Endodermal cell (in vitro differentiated cells): ENCODE data around the gene ATOH8. TPM values are rescaled to one million over a fixed set of nuclear protein-coding genes. Genes with fewer than 3 reads are reported as not detected.

ENCODE experiments used
- DNase-seq: peaks from one replicate; pipeline ENCODE4 v3.0.0-alpha.2; 2017
- H3K27ac ChIP-seq: 2 replicates; pipeline ENCODE4 v1.5.1; 2013; ENCODE audit warnings: mild to moderate bottlenecking, low read depth, low read length, moderate library complexity
- H3K27me3 ChIP-seq: 2 replicates; pipeline ENCODE4 v1.6.1; 2013; ENCODE audit warnings: mild to moderate bottlenecking, low read length, moderate library complexity; ENCODE audit not compliant: insufficient read depth, control insufficient read depth, poor library complexity, severe bottlenecking
- H3K36me3 ChIP-seq: 2 replicates; pipeline ENCODE4 v1.7.0; 2013; ENCODE audit warnings: mild to moderate bottlenecking, low read length, moderate library complexity; ENCODE audit not compliant: control insufficient read depth, insufficient read depth
- H3K4me1 ChIP-seq: one replicate; pipeline ENCODE4 v1.7.0; 2013; ENCODE audit warnings: low read length; ENCODE audit not compliant: control insufficient read depth, insufficient read depth
- H3K4me3 ChIP-seq: 2 replicates; pipeline ENCODE4 v1.5.1; 2013; ENCODE audit warnings: mild to moderate bottlenecking, low read length, moderate library complexity
- H3K9ac ChIP-seq: 2 replicates; pipeline ENCODE4 v1.6.1; 2013; ENCODE audit warnings: mild to moderate bottlenecking, low read length, moderate library complexity; ENCODE audit not compliant: poor library complexity, severe bottlenecking; ENCODE audit errors: extremely low read depth
- H3K9me3 ChIP-seq: 2 replicates; pipeline ENCODE4 v1.6.1; 2013; ENCODE audit warnings: mild to moderate bottlenecking, low read length, moderate library complexity; ENCODE audit not compliant: control insufficient read depth
- H3K27ac Mint-ChIP-seq: 2 replicates; pipeline ENCODE4 v1.8.0; 2020; ENCODE audit warnings: mixed read lengths
- H3K27me3 Mint-ChIP-seq: 2 replicates; pipeline ENCODE4 v1.8.0; 2021; ENCODE audit warnings: mild to moderate bottlenecking, mixed read lengths; ENCODE audit not compliant: insufficient read depth
- H3K36me3 Mint-ChIP-seq: 2 replicates; pipeline ENCODE4 v1.8.0; 2020; ENCODE audit warnings: low read depth, mixed read lengths
- H3K4me1 Mint-ChIP-seq: 2 replicates; pipeline ENCODE4 v1.8.0; 2020; ENCODE audit warnings: mixed read lengths
- H3K4me3 Mint-ChIP-seq: 2 replicates; pipeline ENCODE4 v1.8.0; 2020; ENCODE audit warnings: mild to moderate bottlenecking, moderate library complexity, mixed read lengths
- H3K9me3 Mint-ChIP-seq: 2 replicates; pipeline ENCODE4 v1.8.0; 2020; ENCODE audit warnings: mild to moderate bottlenecking, mixed read lengths
- WGBS, 2 experiments: methylation state at CpG; one replicate each; pipeline versions ENCODE4 v1.1.5 to v1.1.7; 2013; ENCODE audit warnings: missing lambda C conversion rate in 2 of 2, mixed read lengths in 1 of 2; ENCODE audit not compliant: insufficient coverage in 1 of 2, insufficient read length in 1 of 2; 5-methylcytosine and 5-hydroxymethylcytosine counted together
- total RNA-seq, 2 donors: library from RNA; stranded (reverse); fragmentation: NEBNext Ultra II Directional in 1 of 2; extraction: Animal tissue kit (Norgen Biotek cat#: 25700) in 1 of 2; gene quantifications; 2 replicates in 1 of 2; 3 replicates in 1 of 2; pipeline ENCODE4 v1.2.1, GENCODE V29; 2021
- TF ChIP-seq, protein P1 (sequence below): fragments of 200-600 bp; sonication (generic); conservative IDR thresholded peaks from 2 replicates; pipeline ENCODE4 v1.5.0; 2021; ENCODE audit warnings: antibody characterized with exemption, mild to moderate bottlenecking

The ATOH8 gene
- total RNA-seq, 2 donors from 2014 or later: 1.3 to 1.6 TPM

DNA sequence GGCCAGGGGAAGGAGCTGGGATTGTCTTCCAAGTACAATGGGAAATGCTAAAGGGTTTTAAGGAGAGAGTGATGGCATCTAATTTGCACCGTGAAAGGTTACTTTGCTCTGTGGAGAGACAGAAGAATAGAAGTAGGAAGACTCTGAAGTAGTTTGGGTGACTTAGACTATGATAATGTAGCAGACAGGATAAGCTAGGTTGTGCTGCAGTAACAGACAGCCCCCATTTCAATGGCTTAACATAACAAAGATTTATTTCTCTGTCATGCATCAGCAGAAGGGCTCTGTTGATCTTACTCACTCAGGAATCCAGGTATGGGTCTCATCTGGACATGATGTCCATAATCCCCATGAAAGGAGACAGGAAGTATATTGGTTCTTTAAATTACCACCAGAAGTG lies 33.3 kb upstream of the ATOH8 start:
- Histone ChIP-seq H3K9me3 (peaks cover 9% of the 10 kb centered on the region), H3K4me1 (peaks cover 13% of the 10 kb centered on the region), H3K27ac (no peak overlapping the region), H3K36me3 (no peaks in the 10 kb centered on the region), H3K9ac (no peak overlapping the region), H3K4me3 (no peak overlapping the region), H3K27me3 (peaks cover 15% of the 10 kb centered on the region)
- 78 to 100% methylated on average over 1 of the region's 1 CpG for WGBS, 2 experiments
- Mint-ChIP-seq H3K4me1 (peaks cover 29% of the 10 kb centered on the region), H3K27ac (no peak overlapping the region), H3K36me3 (no peaks in the 10 kb centered on the region), H3K4me3 (no peak overlapping the region), H3K9me3 (peaks cover 6% of the 10 kb centered on the region), H3K27me3 (peaks cover 30% of the 10 kb centered on the region)
- DNase-seq: no peak
- TF ChIP-seq, protein P1, sequence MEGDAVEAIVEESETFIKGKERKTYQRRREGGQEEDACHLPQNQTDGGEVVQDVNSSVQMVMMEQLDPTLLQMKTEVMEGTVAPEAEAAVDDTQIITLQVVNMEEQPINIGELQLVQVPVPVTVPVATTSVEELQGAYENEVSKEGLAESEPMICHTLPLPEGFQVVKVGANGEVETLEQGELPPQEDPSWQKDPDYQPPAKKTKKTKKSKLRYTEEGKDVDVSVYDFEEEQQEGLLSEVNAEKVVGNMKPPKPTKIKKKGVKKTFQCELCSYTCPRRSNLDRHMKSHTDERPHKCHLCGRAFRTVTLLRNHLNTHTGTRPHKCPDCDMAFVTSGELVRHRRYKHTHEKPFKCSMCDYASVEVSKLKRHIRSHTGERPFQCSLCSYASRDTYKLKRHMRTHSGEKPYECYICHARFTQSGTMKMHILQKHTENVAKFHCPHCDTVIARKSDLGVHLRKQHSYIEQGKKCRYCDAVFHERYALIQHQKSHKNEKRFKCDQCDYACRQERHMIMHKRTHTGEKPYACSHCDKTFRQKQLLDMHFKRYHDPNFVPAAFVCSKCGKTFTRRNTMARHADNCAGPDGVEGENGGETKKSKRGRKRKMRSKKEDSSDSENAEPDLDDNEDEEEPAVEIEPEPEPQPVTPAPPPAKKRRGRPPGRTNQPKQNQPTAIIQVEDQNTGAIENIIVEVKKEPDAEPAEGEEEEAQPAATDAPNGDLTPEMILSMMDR: no peak

DNA sequence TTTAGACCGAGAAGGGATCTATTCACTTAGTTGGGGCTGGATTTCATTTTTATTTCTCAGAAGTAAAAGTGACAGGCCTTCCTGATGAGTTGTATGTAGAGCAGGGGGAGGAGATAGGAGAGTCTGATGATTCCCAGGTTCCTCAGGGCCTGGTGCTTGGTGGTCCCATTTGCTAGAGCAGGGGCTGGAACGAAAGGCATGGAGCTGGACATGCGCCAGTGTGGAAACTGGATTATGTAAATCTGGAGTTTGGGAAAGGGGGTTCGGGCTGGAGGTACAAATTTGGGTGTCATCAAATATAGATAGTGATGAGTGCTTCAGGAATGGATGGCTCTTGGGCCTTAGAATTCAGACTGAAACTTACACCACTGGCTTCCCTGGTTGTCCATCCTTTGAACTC lies 32.1 kb upstream of the ATOH8 start:
- Histone ChIP-seq H3K9ac (no peak overlapping the region), H3K4me1 (peaks cover 13% of the 10 kb centered on the region), H3K36me3 (no peaks in the 10 kb centered on the region), H3K4me3 (no peak overlapping the region), H3K27me3 (peaks cover 21% of the 10 kb centered on the region), H3K27ac (no peak overlapping the region), H3K9me3 (peaks cover 9% of the 10 kb centered on the region)
- no peak for DNase-seq
- TF ChIP-seq, protein P1: no peak
- Mint-ChIP-seq H3K27me3 (peaks cover 28% of the 10 kb centered on the region), H3K9me3 (peaks cover 6% of the 10 kb centered on the region), H3K36me3 (no peaks in the 10 kb centered on the region), H3K4me3 (no peak overlapping the region), H3K4me1 (peaks cover 22% of the 10 kb centered on the region), H3K27ac (no peak overlapping the region)
- WGBS, 2 experiments: 86 to 89% methylated on average over 2 to 4 of the region's 4 CpGs

DNA sequence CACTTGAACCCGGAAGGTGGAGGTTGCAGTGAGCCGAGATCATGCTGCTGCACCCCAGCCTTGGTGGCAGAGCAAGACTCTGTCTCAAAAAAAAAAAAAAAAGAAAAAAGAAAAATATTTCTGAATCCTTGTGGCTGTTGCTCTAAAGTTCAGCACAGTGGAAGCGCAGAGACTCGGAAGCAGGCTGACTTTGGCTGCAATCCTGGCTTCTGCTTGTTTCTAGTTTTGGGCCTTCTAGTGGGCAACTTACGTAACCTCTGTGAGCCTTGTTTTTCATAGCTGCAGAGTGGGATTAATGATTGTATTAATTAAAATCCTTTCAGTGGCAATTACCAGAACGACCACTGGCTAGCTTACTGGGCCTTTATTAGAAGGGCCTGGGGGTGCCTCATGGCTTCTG lies 31.3 kb upstream of the ATOH8 start:
- Mint-ChIP-seq H3K4me1 (peaks cover 17% of the 10 kb centered on the region), H3K4me3 (no peak overlapping the region), H3K9me3 (peaks cover 6% of the 10 kb centered on the region), H3K27ac (no peak overlapping the region), H3K27me3 (peaks cover 28% of the 10 kb centered on the region), H3K36me3 (no peaks in the 10 kb centered on the region)
- 84 to 95% methylated on average over 5 to 6 of the region's 6 CpGs for WGBS, 2 experiments
- no peak overlapping the region for H3K9ac ChIP-seq
- no peak overlapping the region for H3K4me3 ChIP-seq
- H3K9me3 ChIP-seq: peaks cover 9% of the 10 kb centered on the region
- H3K4me1 ChIP-seq: peaks cover 12% of the 10 kb centered on the region
- TF ChIP-seq, protein P1: no peak
- no peaks in the 10 kb centered on the region for H3K36me3 ChIP-seq
- H3K27ac ChIP-seq: no peak overlapping the region
- DNase-seq: no peak
- peaks cover 21% of the 10 kb centered on the region for H3K27me3 ChIP-seq
